ENCODE results near the gene PTPN6. TPM values are rescaled to one million over a fixed set of nuclear protein-coding genes. Genes with fewer than 3 reads are reported as not detected.

Gene PTPN6
- total and polyA plus RNA-seq, 2 of the 13 experiments (the other 11 are each of a cell fraction or from before 2014, with no cell fraction given), result 10.5 to 10.6 TPM

DNA sequence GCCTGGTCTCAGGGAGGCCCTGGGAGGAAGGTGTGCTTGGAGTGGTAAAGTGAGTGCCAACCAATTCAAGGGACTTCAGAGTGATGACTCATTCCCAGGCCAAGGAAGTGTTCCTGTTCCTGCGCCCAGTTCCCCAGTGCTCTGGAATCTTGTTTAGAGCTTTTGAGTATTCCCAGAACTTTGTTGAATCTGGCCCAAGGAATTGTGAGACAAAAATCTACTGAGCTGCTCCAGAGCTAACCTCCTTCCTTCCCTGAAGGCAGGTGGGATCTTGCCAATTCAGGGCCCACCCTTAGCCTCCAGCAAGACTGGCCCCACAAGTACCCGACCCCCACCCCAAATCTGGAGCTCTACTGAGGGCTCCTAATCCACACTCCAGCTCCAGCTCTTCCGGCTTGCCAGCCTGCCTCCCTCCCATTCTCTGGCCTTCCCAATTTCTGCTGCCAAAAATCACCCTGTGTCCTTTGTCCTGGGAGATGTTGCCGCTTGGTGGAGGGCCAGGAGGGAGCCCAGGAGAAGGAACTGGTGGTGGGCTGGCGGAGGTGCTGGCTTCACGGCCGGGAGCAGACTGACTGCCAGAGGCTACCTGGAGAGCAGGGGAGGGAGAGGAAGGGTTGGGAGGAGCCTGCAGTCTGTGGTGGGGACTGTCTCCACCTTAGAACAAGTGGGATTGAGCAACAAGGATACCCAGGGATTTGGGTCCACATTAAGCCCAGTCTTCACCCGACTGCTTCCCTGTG, 25.4 kb upstream of the PTPN6 start (continued):
- TF ChIP-seq SMAD9 (CRISPR knock-in tag; IDR thresholded peaks at IDR 0.05) (no peak), SMAD1 (CRISPR knock-in tag; IDR thresholded peaks at IDR 0.05; ENCODE audit: borderline replicate concordance, low read depth) (no peak), SSRP1 (CRISPR knock-in tag; IDR thresholded peaks at IDR 0.05) (no peak), FOSL2 (CRISPR knock-in tag; IDR thresholded peaks at IDR 0.05) (peak; percentile 49), SAP130 (CRISPR knock-in tag; IDR thresholded peaks at IDR 0.05; ENCODE audit: low read depth) (no peak; the same call in 1 of the 2 replicates), ZNF703 (CRISPR knock-in tag; IDR thresholded peaks at IDR 0.05; ENCODE audit: borderline replicate concordance) (no peak), TP53 (CRISPR knock-in tag; conservative IDR thresholded peaks at IDR 0.05) (no peak), ZNF441 (CRISPR knock-in tag; IDR thresholded peaks at IDR 0.05; ENCODE audit: borderline replicate concordance) (no peak), ZNF570 (CRISPR knock-in tag; IDR thresholded peaks at IDR 0.05; ENCODE audit: borderline replicate concordance) (no peak), ZNF317 (CRISPR knock-in tag; IDR thresholded peaks at IDR 0.05) (no peak), FOXK1 (CRISPR knock-in tag; IDR thresholded peaks at IDR 0.05; ENCODE audit: borderline replicate concordance, low read depth) (no peak), SMYD3 (CRISPR knock-in tag; IDR thresholded peaks at IDR 0.05) (no peak), ZNF10 (CRISPR knock-in tag; IDR thresholded peaks at IDR 0.05; ENCODE audit: borderline replicate concordance, low read depth) (no peak), ZSCAN25 (CRISPR knock-in tag; IDR thresholded peaks at IDR 0.05) (peak; percentile 84; the same call in 1 of the 2 replicates), ZNF782 (CRISPR knock-in tag; IDR thresholded peaks at IDR 0.05; ENCODE audit: borderline replicate concordance) (no peak), SRSF1 (optimal IDR thresholded peaks at IDR 0.05; ENCODE audit: low read depth, low read length) (no peak), HCFC1 (IDR thresholded peaks at IDR 0.05; ENCODE audit: low read depth, low read length) (no peak), HNF4A (CRISPR knock-in tag; IDR thresholded peaks at IDR 0.05) (no peak), GPN1 (CRISPR knock-in tag; IDR thresholded peaks at IDR 0.05; ENCODE audit: borderline replicate concordance) (no peak), RARA (CRISPR knock-in tag; IDR thresholded peaks at IDR 0.05) (no peak), PHF5A (CRISPR knock-in tag; IDR thresholded peaks at IDR 0.05; ENCODE audit: low read depth, unreplicated experiment) (no peak)
- TF ChIP-seq, protein P1, sequence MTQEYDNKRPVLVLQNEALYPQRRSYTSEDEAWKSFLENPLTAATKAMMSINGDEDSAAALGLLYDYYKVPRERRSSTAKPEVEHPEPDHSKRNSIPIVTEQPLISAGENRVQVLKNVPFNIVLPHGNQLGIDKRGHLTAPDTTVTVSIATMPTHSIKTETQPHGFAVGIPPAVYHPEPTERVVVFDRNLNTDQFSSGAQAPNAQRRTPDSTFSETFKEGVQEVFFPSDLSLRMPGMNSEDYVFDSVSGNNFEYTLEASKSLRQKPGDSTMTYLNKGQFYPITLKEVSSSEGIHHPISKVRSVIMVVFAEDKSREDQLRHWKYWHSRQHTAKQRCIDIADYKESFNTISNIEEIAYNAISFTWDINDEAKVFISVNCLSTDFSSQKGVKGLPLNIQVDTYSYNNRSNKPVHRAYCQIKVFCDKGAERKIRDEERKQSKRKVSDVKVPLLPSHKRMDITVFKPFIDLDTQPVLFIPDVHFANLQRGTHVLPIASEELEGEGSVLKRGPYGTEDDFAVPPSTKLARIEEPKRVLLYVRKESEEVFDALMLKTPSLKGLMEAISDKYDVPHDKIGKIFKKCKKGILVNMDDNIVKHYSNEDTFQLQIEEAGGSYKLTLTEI (CRISPR knock-in tag; conservative IDR thresholded peaks at IDR 0.05), result no peak
- TF ChIP-seq, protein P2, sequence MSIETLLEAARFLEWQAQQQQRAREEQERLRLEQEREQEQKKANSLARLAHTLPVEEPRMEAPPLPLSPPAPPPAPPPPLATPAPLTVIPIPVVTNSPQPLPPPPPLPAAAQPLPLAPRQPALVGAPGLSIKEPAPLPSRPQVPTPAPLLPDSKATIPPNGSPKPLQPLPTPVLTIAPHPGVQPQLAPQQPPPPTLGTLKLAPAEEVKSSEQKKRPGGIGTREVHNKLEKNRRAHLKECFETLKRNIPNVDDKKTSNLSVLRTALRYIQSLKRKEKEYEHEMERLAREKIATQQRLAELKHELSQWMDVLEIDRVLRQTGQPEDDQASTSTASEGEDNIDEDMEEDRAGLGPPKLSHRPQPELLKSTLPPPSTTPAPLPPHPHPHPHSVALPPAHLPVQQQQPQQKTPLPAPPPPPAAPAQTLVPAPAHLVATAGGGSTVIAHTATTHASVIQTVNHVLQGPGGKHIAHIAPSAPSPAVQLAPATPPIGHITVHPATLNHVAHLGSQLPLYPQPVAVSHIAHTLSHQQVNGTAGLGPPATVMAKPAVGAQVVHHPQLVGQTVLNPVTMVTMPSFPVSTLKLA (IDR thresholded peaks at IDR 0.05), result no peak
- TF ChIP-seq, protein P3, sequence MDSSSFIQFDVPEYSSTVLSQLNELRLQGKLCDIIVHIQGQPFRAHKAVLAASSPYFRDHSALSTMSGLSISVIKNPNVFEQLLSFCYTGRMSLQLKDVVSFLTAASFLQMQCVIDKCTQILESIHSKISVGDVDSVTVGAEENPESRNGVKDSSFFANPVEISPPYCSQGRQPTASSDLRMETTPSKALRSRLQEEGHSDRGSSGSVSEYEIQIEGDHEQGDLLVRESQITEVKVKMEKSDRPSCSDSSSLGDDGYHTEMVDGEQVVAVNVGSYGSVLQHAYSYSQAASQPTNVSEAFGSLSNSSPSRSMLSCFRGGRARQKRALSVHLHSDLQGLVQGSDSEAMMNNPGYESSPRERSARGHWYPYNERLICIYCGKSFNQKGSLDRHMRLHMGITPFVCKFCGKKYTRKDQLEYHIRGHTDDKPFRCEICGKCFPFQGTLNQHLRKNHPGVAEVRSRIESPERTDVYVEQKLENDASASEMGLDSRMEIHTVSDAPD (CRISPR knock-in tag; IDR thresholded peaks at IDR 0.05), result no peak
- TF ChIP-seq, protein P4, sequence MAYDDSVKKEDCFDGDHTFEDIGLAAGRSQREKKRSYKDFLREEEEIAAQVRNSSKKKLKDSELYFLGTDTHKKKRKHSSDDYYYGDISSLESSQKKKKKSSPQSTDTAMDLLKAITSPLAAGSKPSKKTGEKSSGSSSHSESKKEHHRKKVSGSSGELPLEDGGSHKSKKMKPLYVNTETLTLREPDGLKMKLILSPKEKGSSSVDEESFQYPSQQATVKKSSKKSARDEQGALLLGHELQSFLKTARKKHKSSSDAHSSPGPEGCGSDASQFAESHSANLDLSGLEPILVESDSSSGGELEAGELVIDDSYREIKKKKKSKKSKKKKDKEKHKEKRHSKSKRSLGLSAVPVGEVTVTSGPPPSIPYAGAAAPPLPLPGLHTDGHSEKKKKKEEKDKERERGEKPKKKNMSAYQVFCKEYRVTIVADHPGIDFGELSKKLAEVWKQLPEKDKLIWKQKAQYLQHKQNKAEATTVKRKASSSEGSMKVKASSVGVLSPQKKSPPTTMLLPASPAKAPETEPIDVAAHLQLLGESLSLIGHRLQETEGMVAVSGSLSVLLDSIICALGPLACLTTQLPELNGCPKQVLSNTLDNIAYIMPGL (CRISPR knock-in tag; IDR thresholded peaks at IDR 0.05; ENCODE audit: borderline replicate concordance in 1 of 2, low read depth in 1 of 2), result no peak
